GM12864 (cell line): ENCODE data around the gene MTAP.

Experiments used
- DNase-seq: peaks from one replicate; pipeline ENCODE4 v3.0.0-alpha.2; 2011; ENCODE audit warnings: low read depth
- H3K4me3 ChIP-seq: 2 replicates; pipeline ENCODE4 v1.5.1; 2011; ENCODE audit warnings: mild to moderate bottlenecking, low read depth, low read length, control low read depth
- CTCF ChIP-seq: IDR thresholded peaks from 2 replicates; pipeline ENCODE4 v1.5.1; 2011; ENCODE audit warnings: low read depth, mild to moderate bottlenecking, moderate library complexity, low read length, control low read depth, inconsistent platforms; ENCODE audit errors: missing control alignments

MTAP gene

GRCh38 chr9:21969011-21969940 lies 166.8 kb downstream of the MTAP start:
- no peak for TF ChIP-seq CTCF
- no peak for DNase-seq
- no peak overlapping the region for H3K4me3 ChIP-seq

DNA sequence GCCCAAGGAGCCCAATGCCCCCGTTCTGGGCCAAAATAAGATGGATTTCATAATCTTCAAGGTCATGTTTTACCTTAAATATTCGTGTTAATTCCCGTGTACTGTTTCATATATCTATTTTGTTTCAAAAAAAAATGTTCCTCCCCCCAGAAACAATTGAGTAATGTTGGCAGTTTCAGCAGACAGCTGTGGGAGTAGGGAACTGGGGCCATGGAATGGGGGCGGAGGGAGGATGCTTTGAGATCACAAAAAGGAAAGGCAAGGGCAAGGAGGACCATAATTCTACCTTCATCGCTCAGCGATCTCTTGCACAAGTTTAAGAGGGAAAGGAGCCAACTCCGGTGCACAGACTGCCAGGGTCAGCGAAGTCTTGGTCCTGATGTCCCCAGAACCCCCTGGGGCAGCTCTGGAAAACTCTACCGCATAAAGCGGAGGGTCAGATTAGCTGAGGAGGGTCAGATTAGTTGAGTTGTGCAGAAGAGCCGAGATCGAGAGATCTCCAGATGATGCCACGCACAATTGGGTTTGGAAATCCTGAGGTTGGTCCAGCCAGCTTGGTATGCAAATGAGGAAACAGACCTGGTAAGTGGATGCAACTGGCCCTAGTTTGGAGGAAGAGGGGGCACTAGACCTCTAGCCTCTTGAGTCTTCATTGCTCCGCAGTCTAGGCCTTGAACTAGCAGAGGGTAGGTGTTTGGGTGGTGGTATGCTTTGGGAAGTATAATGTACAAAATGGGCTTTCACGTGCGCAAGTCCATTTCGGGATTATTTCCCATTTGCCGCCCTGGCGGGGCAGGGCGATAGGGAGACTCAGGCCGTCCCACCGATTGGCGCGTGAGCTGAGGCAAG lies 167.7 kb downstream of the MTAP start:
- DNase-seq, result no peak
- TF ChIP-seq CTCF, result no peak
- H3K4me3 ChIP-seq, result no peak overlapping the region

GRCh38 chr9:21970800-21971640 lies 168.6 kb downstream of the MTAP start:
- TF ChIP-seq CTCF, result no peak
- no peak for DNase-seq

DNA sequence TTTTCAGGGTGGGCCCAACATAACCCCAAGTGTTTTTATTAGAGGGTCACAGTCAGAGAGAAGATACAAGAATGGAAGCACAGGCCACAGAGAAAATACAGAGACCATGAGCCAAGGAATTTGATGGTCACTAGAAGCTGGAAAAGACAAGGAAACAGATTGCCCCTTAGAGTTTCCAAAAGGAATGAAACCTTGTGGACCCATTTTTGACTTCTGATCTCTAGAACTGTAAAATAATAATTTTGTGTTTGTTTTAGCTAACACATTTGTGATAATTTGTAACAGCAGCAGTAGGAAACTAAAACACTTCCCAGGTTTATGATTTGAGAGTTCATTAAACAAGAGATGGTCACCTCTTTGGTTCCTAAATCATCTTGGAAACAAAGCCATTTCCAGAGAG lies 169.9 kb downstream of the MTAP start:
- H3K4me3 ChIP-seq, result no peak overlapping the region
- TF ChIP-seq CTCF, result no peak
- DNase-seq, result no peak

More at GRCh38 chr9:21970800-21971640, 168.6 kb downstream of the MTAP start:
- H3K4me3 ChIP-seq, result no peak overlapping the region

DNA sequence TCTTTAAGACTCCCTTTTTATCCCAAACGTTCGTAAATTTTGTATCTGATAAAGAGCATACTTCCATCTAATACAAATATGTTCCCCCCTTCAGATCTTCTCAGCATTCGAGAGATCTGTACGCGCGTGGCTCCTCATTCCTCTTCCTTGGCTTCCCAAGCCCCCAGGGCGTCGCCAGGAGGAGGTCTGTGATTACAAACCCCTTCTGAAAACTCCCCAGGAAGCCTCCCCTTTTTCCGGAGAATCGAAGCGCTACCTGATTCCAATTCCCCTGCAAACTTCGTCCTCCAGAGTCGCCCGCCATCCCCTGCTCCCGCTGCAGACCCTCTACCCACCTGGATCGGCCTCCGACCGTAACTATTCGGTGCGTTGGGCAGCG lies 171.9 kb downstream of the MTAP start:
- H3K4me3 ChIP-seq, result peak overlapping the region; percentile 33
- no peak for DNase-seq
- no peak for TF ChIP-seq CTCF

GRCh38 chr9:21974722-21975409 lies 172.4 kb downstream of the MTAP start:
- no peak for TF ChIP-seq CTCF
- H3K4me3 ChIP-seq, result peak overlapping the region; percentile 33
- no peak for DNase-seq
